HG02852 (cell line): ENCODE measurements around the gene ASB4.
"Not testable (repeated sequence)": the region's sequence is repeated elsewhere in the genome, so short reads cannot be mapped to it uniquely, and the experiment has no call there.

Experiments used
- ATAC-seq: cut with Tn5 transposase; IDR thresholded peaks from one replicate; pipeline ENCODE4 v1.9.1; 2021; ENCODE audit warnings: mild to moderate bottlenecking, moderate library complexity; ENCODE audit not compliant: unreplicated experiment

Gene ASB4

GRCh38 chr7:95485391-95486123, at the start of gene ASB4:
Gene ASB4 (plus strand): TSS chr7:95485943. CDS start chr7:95485972, 29 bp downstream.
- no peak for ATAC-seq

- no peak for ATAC-seq
Observed at GRCh38 chr7:95436407-95436806, 49.3 kb upstream of the ASB4 start.

- ATAC-seq: no peak
Observed at GRCh38 chr7:95440394-95441038, 45.2 kb upstream of the ASB4 start.

- no peak for ATAC-seq
Observed at GRCh38 chr7:95441042-95441823, 44.5 kb upstream of the ASB4 start.

- ATAC-seq: no peak
Observed at GRCh38 chr7:95444796-95445195, 40.9 kb upstream of the ASB4 start.

GRCh38 chr7:95446618-95447017, 39.1 kb upstream of the ASB4 start:
- no peak for ATAC-seq

- ATAC-seq: no peak
Observed at GRCh38 chr7:95454438-95455045, 31.2 kb upstream of the ASB4 start.

- no peak for ATAC-seq
Observed at GRCh38 chr7:95457947-95458346, 27.8 kb upstream of the ASB4 start.

GRCh38 chr7:95460653-95461052, 25.1 kb upstream of the ASB4 start:
- ATAC-seq: not testable (repeated sequence)

- ATAC-seq: no peak
Observed at GRCh38 chr7:95467912-95468607, 17.7 kb upstream of the ASB4 start.

GRCh38 chr7:95469187-95469586, 16.6 kb upstream of the ASB4 start:
- ATAC-seq: no peak

- no peak for ATAC-seq
Observed at GRCh38 chr7:95469848-95470247, 15.9 kb upstream of the ASB4 start.

GRCh38 chr7:95470452-95470851, 15.3 kb upstream of the ASB4 start:
- peak; percentile 100 for ATAC-seq

- ATAC-seq: no peak
Observed at GRCh38 chr7:95471071-95471470, 14.7 kb upstream of the ASB4 start.

- no peak for ATAC-seq
Observed at GRCh38 chr7:95472581-95473161, 13.1 kb upstream of the ASB4 start.

- ATAC-seq: no peak
Observed at GRCh38 chr7:95473276-95473985, 12.3 kb upstream of the ASB4 start.

- no peak for ATAC-seq
Observed at GRCh38 chr7:95476072-95476847, 9.5 kb upstream of the ASB4 start.

- ATAC-seq: peak; percentile 71
Observed at GRCh38 chr7:95476904-95477594, 8.7 kb upstream of the ASB4 start.
